Measurements from ENCODE around the gene SYNCRIP. TPM values are rescaled to one million over a fixed set of nuclear protein-coding genes. Genes with fewer than 3 reads are reported as not detected.
"Not testable (repeated sequence)": the region's sequence is repeated elsewhere in the genome, so short reads cannot be mapped to it uniquely, and the experiment has no call there.

The SYNCRIP gene
- total RNA-seq, 1 donor from 2014 or later, result 136 TPM

DNA sequence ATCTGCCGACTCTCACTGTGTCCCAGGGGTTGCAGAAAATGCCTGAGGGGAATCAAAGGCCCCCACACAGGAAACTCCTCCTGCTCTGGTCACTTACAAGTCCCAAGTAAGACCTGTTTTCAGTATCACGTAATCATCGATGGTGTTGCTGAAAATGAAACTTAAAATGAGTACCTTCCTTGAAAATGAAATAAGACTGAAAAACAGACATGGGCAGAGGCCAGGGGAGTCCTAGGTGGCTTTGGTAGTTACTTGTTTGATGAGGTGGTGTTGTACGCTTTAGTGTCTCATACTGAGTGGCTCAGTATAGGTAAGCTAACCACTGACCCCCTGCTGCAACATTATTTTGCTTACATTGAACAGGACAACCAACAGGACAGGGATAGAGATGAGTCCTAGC, 43.0 kb upstream of the SYNCRIP start:
- H3K27ac Mint-ChIP-seq (ENCODE audit: unreplicated experiment), result no peak overlapping the region
- Histone ChIP-seq H3K9me3 (ENCODE audit: insufficient read depth, low read depth, low read length) (no peaks in the 10 kb centered on the region), H3K9ac (ENCODE audit: low read length) (no peak overlapping the region), H3K4me2 (ENCODE audit: low read length) (no peak overlapping the region), H3K27ac (ENCODE audit: low read depth, low read length) (no peak overlapping the region), H4K20me1 (ENCODE audit: insufficient read depth, low read length) (no peaks in the 10 kb centered on the region), H3K79me2 (ENCODE audit: insufficient read depth, low read length) (no peaks in the 10 kb centered on the region), H3K27me3 (ENCODE audit: insufficient read depth, low read length) (no peaks in the 10 kb centered on the region), H3K36me3 (ENCODE audit: insufficient read depth, low read length) (no peaks in the 10 kb centered on the region), H3K4me3 (ENCODE audit: insufficient read depth, low read depth, low read length) (no peak overlapping the region), H2AFZ (ENCODE audit: low read depth, low read length) (no peak overlapping the region), H3K4me1 (ENCODE audit: insufficient read depth, low read length) (no peaks in the 10 kb centered on the region)
- no peak for TF ChIP-seq EZH2 (IDR thresholded peaks at IDR 0.05; ENCODE audit: insufficient read depth, low read length)
- TF ChIP-seq, protein P1, sequence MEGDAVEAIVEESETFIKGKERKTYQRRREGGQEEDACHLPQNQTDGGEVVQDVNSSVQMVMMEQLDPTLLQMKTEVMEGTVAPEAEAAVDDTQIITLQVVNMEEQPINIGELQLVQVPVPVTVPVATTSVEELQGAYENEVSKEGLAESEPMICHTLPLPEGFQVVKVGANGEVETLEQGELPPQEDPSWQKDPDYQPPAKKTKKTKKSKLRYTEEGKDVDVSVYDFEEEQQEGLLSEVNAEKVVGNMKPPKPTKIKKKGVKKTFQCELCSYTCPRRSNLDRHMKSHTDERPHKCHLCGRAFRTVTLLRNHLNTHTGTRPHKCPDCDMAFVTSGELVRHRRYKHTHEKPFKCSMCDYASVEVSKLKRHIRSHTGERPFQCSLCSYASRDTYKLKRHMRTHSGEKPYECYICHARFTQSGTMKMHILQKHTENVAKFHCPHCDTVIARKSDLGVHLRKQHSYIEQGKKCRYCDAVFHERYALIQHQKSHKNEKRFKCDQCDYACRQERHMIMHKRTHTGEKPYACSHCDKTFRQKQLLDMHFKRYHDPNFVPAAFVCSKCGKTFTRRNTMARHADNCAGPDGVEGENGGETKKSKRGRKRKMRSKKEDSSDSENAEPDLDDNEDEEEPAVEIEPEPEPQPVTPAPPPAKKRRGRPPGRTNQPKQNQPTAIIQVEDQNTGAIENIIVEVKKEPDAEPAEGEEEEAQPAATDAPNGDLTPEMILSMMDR (IDR thresholded peaks at IDR 0.05; ENCODE audit: insufficient read depth, low read depth, low read length), result no peak
- no peaks in the 10 kb centered on the region for H3K27me3 Mint-ChIP-seq (ENCODE audit: low read depth, unreplicated experiment)
- H3K4me3 Mint-ChIP-seq (ENCODE audit: unreplicated experiment), result no peak overlapping the region
- peaks cover 2% of the 10 kb centered on the region for H3K4me1 Mint-ChIP-seq (ENCODE audit: low read depth, unreplicated experiment)
- H3K9me3 Mint-ChIP-seq (ENCODE audit: unreplicated experiment), result peaks cover 4% of the 10 kb centered on the region
- H3K36me3 Mint-ChIP-seq (ENCODE audit: low read depth, unreplicated experiment), result no peaks in the 10 kb centered on the region
- DNase-seq (ENCODE audit: low read depth) (no peak), FAIRE-seq (no peak)

DNA sequence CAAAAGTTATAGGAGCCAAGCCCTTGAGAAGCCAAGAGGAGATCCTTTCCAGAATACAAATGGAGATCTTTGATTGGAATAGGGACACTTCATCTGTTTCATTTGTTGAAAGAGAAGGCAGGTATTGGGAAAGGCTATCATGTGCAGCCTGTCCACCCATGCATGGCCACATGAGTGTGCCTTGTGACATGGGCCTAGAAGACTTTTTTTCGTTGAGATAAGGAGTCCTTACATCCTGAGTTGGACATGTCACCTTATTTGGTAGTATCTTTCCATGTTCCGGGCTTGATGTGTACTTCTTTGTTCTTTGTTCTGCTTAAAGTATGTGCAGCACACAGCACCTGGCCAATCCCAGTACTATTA, 42.1 kb upstream of the SYNCRIP start:
- Mint-ChIP-seq H3K27ac (ENCODE audit: unreplicated experiment) (no peak overlapping the region), H3K27me3 (ENCODE audit: low read depth, unreplicated experiment) (no peaks in the 10 kb centered on the region), H3K9me3 (ENCODE audit: unreplicated experiment) (peaks cover 4% of the 10 kb centered on the region), H3K4me3 (ENCODE audit: unreplicated experiment) (no peak overlapping the region), H3K4me1 (ENCODE audit: low read depth, unreplicated experiment) (peaks cover 5% of the 10 kb centered on the region), H3K36me3 (ENCODE audit: low read depth, unreplicated experiment) (no peaks in the 10 kb centered on the region)
- DNase-seq (ENCODE audit: low read depth) (no peak), FAIRE-seq (no peak)
- H3K9ac ChIP-seq (ENCODE audit: low read length), result no peak overlapping the region
- H4K20me1 ChIP-seq (ENCODE audit: insufficient read depth, low read length), result no peaks in the 10 kb centered on the region
- H2AFZ ChIP-seq (ENCODE audit: low read depth, low read length), result no peak overlapping the region
- no peaks in the 10 kb centered on the region for H3K4me1 ChIP-seq (ENCODE audit: insufficient read depth, low read length)
- H3K27me3 ChIP-seq (ENCODE audit: insufficient read depth, low read length), result no peaks in the 10 kb centered on the region
- H3K4me2 ChIP-seq (ENCODE audit: low read length), result no peak overlapping the region
- TF ChIP-seq, protein P1 (IDR thresholded peaks at IDR 0.05; ENCODE audit: insufficient read depth, low read depth, low read length), result no peak
- TF ChIP-seq EZH2 (IDR thresholded peaks at IDR 0.05; ENCODE audit: insufficient read depth, low read length), result no peak
- H3K27ac ChIP-seq (ENCODE audit: low read depth, low read length), result no peak overlapping the region
- H3K79me2 ChIP-seq (ENCODE audit: insufficient read depth, low read length), result peaks cover 9% of the 10 kb centered on the region
- H3K4me3 ChIP-seq (ENCODE audit: insufficient read depth, low read depth, low read length), result no peak overlapping the region
- no peaks in the 10 kb centered on the region for H3K9me3 ChIP-seq (ENCODE audit: insufficient read depth, low read depth, low read length)
- H3K36me3 ChIP-seq (ENCODE audit: insufficient read depth, low read length), result no peaks in the 10 kb centered on the region

DNA sequence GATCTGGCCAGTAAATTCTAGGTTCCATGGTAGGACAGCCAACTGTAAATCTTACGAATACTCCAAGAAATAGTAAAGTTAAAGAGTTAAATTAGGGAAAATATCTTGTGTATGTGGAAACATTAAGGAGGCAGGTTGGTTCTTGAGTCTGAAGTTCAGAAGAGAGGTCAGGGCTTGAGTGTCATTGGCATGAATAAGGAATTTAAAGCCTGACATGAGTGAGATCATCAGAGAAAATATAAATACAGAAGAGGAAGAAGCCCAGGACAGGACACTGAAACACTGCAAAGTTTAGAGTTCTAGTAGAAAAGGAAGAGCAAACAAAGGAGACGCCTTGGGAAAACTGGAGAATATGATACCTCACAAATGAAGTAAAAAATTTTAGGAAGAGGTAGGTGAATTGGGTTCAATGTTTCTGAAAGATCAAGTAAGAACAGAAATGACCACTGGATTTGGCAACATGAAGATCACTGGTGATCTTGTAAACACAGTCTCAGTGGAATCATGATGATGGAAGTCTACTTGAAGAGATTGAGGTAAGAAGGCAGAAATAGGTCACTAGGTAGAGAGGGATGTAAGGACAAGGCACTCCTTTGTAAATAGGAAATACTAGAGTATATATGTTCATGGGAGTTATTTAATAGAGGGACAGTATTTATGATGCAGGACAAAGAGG, 41.6 kb upstream of the SYNCRIP start:
- Mint-ChIP-seq H3K9me3 (ENCODE audit: unreplicated experiment) (peaks cover 4% of the 10 kb centered on the region), H3K27ac (ENCODE audit: unreplicated experiment) (no peak overlapping the region), H3K4me1 (ENCODE audit: low read depth, unreplicated experiment) (peaks cover 7% of the 10 kb centered on the region), H3K4me3 (ENCODE audit: unreplicated experiment) (no peak overlapping the region), H3K27me3 (ENCODE audit: low read depth, unreplicated experiment) (no peaks in the 10 kb centered on the region), H3K36me3 (ENCODE audit: low read depth, unreplicated experiment) (no peaks in the 10 kb centered on the region)
- DNase-seq (ENCODE audit: low read depth), result no peak
- Histone ChIP-seq H2AFZ (ENCODE audit: low read depth, low read length) (no peak overlapping the region), H3K36me3 (ENCODE audit: insufficient read depth, low read length) (no peaks in the 10 kb centered on the region), H3K9ac (ENCODE audit: low read length) (no peak overlapping the region), H4K20me1 (ENCODE audit: insufficient read depth, low read length) (no peaks in the 10 kb centered on the region), H3K9me3 (ENCODE audit: insufficient read depth, low read depth, low read length) (no peaks in the 10 kb centered on the region), H3K4me2 (ENCODE audit: low read length) (no peak overlapping the region), H3K27ac (ENCODE audit: low read depth, low read length) (no peak overlapping the region), H3K4me3 (ENCODE audit: insufficient read depth, low read depth, low read length) (no peak overlapping the region), H3K27me3 (ENCODE audit: insufficient read depth, low read length) (no peaks in the 10 kb centered on the region), H3K4me1 (ENCODE audit: insufficient read depth, low read length) (no peaks in the 10 kb centered on the region), H3K79me2 (ENCODE audit: insufficient read depth, low read length) (peaks cover 13% of the 10 kb centered on the region)
- TF ChIP-seq, protein P1 (IDR thresholded peaks at IDR 0.05; ENCODE audit: insufficient read depth, low read depth, low read length), result no peak
- no peak for TF ChIP-seq EZH2 (IDR thresholded peaks at IDR 0.05; ENCODE audit: insufficient read depth, low read length)
- FAIRE-seq, result no peak

DNA sequence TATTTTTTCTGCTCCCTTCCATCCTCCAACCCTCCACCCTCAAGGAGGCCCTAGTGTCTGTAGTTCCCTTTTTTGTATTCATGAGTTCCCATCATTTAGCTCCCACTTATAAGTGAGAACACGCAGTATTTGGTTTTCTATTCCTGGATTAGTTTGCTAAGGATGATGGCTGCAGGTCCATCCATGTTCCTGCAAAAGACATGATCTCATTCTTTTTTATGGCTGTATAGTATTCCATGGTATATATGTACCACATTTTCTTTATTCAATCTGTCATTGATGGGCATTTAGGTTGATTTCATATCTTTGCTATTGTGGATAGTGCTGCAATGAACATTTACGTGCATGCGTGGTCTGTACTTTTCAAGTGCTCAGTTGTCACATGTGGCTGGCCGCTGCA, 39.2 kb upstream of the SYNCRIP start:
- not testable (repeated sequence) for H3K36me3 ChIP-seq (ENCODE audit: insufficient read depth, low read length); H3K9ac ChIP-seq (ENCODE audit: low read length); DNase-seq (ENCODE audit: low read depth); H3K4me1 Mint-ChIP-seq (ENCODE audit: low read depth, unreplicated experiment); H3K4me3 ChIP-seq (ENCODE audit: insufficient read depth, low read depth, low read length); H3K9me3 ChIP-seq (ENCODE audit: insufficient read depth, low read depth, low read length); H3K9me3 Mint-ChIP-seq (ENCODE audit: unreplicated experiment); FAIRE-seq; H3K27ac Mint-ChIP-seq (ENCODE audit: unreplicated experiment); H3K27ac ChIP-seq (ENCODE audit: low read depth, low read length); H3K4me2 ChIP-seq (ENCODE audit: low read length); H2AFZ ChIP-seq (ENCODE audit: low read depth, low read length); H3K4me1 ChIP-seq (ENCODE audit: insufficient read depth, low read length); H3K27me3 ChIP-seq (ENCODE audit: insufficient read depth, low read length); H3K27me3 Mint-ChIP-seq (ENCODE audit: low read depth, unreplicated experiment); H3K4me3 Mint-ChIP-seq (ENCODE audit: unreplicated experiment)
- peaks cover 16% of the 10 kb centered on the region for H4K20me1 ChIP-seq (ENCODE audit: insufficient read depth, low read length)
- H3K79me2 ChIP-seq (ENCODE audit: insufficient read depth, low read length), result peaks cover 29% of the 10 kb centered on the region
- H3K36me3 Mint-ChIP-seq (ENCODE audit: low read depth, unreplicated experiment), result peaks cover 10% of the 10 kb centered on the region
